SK-N-SH treated with all-trans-retinoic acid at 6 μM for 48 hours (cell line): ENCODE data around the gene BMERB1.

ENCODE experiments used
- ATAC-seq: fragments of 200-7000 bp; cut with Tn5 transposase; 3 replicates; pipeline ENCODE4 v1.9.1; 2020; ENCODE audit warnings: mild to moderate bottlenecking, moderate library complexity
- ARNTL ChIP-seq: fragments of 450-650 bp; formaldehyde crosslinking; IDR thresholded peaks from 2 replicates; pipeline ENCODE4 v1.5.0; 2020; ENCODE audit warnings: low read depth, mild to moderate bottlenecking, moderate library complexity, borderline replicate concordance
- BACH2 ChIP-seq: fragments of 250-450 bp; sonication (Bioruptor Pico); IDR thresholded peaks from 2 replicates; pipeline ENCODE4 v1.9.0; 2021; ENCODE audit warnings: mild to moderate bottlenecking, borderline replicate concordance
- CSDC2 ChIP-seq: fragments of 250-450 bp; sonication (Bioruptor Pico); IDR thresholded peaks from 2 replicates; pipeline ENCODE4 v1.5.0; 2020; ENCODE audit warnings: mild to moderate bottlenecking, moderate library complexity
- ESRRG ChIP-seq: fragments of 250-450 bp; sonication (Bioruptor Pico); IDR thresholded peaks from 2 replicates; pipeline ENCODE4 v1.6.1; 2021; ENCODE audit warnings: mild to moderate bottlenecking
- ISL1 ChIP-seq: fragments of 250-450 bp; sonication (Bioruptor Pico); IDR thresholded peaks from 2 replicates; pipeline ENCODE4 v2.1.2; 2022; ENCODE audit warnings: mild to moderate bottlenecking, moderate library complexity
- OSR1 ChIP-seq: fragments of 250-450 bp; sonication (Bioruptor Pico); IDR thresholded peaks from 2 replicates; pipeline ENCODE4 v1.8.0; 2022; ENCODE audit warnings: moderate library complexity, mild to moderate bottlenecking, inconsistent platforms
- PPARA ChIP-seq: fragments of 250-450 bp; sonication (Bioruptor Pico); IDR thresholded peaks from 2 replicates; pipeline ENCODE4 v1.5.0; 2020; ENCODE audit warnings: mild to moderate bottlenecking, borderline replicate concordance
- RARB ChIP-seq: fragments of 250-450 bp; sonication (Bioruptor Pico); IDR thresholded peaks from 2 replicates; pipeline ENCODE4 v1.8.0; 2021; ENCODE audit warnings: mild to moderate bottlenecking, moderate library complexity
- TCF4 ChIP-seq: fragments of 250-450 bp; sonication (Bioruptor Pico); IDR thresholded peaks from 2 replicates; pipeline ENCODE4 v1.8.0; 2021; ENCODE audit warnings: mild to moderate bottlenecking, moderate library complexity, borderline replicate concordance
- TOX ChIP-seq: fragments of 250-450 bp; sonication (Bioruptor Pico); IDR thresholded peaks from 2 replicates; pipeline ENCODE4 v1.8.0; 2021; ENCODE audit warnings: mild to moderate bottlenecking, moderate library complexity, borderline replicate concordance
- ZC3H10 ChIP-seq: fragments of 250-450 bp; sonication (Bioruptor Pico); IDR thresholded peaks from 2 replicates; pipeline ENCODE4 v1.5.1; 2021; ENCODE audit warnings: mild to moderate bottlenecking, moderate library complexity
- ZFP30 ChIP-seq: fragments of 450-650 bp; formaldehyde crosslinking; IDR thresholded peaks from 2 replicates; pipeline ENCODE4 v1.5.0; 2022; ENCODE audit warnings: mild to moderate bottlenecking, moderate library complexity
- TF ChIP-seq, protein P1 (sequence below): fragments of 250-450 bp; sonication (Bioruptor Pico); IDR thresholded peaks from 2 replicates; pipeline ENCODE4 v1.8.0; 2021; ENCODE audit warnings: low read depth, mild to moderate bottlenecking, moderate library complexity, borderline replicate concordance
- TF ChIP-seq, protein P2 (sequence below): fragments of 250-450 bp; sonication (Bioruptor Pico); IDR thresholded peaks from 2 replicates; pipeline ENCODE4 v1.5.1; 2021; ENCODE audit warnings: mild to moderate bottlenecking, moderate library complexity
- TF ChIP-seq, protein P3 (sequence below): fragments of 250-450 bp; sonication (Bioruptor Pico); IDR thresholded peaks from 2 replicates; pipeline ENCODE4 v1.5.0; 2020; ENCODE audit warnings: mild to moderate bottlenecking, moderate library complexity

The BMERB1 gene

DNA sequence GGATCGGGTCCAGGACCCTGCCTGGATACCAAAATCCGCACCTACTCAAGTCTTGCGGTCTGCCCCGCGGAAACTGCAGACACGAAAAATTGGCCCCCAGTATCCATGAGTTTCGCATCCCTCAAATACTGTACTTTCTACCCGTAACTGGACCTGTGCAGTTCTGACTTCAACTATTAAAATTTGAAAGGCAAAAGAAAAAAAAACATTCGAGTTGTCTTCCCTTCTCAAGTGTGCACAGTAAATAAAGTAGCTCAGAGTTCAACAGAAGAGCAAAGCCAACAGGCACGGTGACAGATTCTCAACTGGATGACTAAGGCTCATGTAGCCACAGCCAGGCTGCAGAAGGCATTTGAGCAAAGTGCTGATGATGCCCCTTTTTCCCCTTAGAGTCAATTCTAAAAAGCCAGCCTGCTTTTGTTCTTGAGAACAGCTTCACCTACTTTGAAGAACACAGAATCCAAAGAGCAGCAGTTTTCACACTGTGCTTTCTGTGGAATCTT is 176.0 kb downstream of the BMERB1 start:
- no peak for ATAC-seq
- no peak for TF ChIP-seq ZC3H10 (CRISPR knock-in tag)
- no peak for TF ChIP-seq TOX (CRISPR knock-in tag)

DNA sequence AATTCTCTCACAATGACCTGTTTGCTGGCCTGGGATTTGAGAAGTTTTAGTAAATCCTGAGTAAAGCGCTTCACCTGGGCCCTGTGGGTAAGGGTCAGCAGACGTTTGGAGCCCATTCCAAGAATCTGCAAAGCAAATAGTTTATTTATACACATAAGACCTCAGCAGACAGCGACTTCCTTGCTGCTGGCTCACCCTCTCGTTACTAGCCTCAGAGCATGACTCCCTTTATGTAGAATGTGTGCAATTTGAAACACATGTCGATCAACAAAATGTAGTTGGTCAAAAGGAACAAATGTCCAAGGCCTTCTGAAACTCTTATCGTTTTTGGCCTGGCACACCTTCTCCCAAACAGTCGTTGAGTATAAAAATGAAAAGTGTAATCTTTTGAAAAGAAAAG is 177.2 kb downstream of the BMERB1 start:
- TF ChIP-seq CSDC2 (CRISPR knock-in tag), result no peak
- TF ChIP-seq, protein P1, sequence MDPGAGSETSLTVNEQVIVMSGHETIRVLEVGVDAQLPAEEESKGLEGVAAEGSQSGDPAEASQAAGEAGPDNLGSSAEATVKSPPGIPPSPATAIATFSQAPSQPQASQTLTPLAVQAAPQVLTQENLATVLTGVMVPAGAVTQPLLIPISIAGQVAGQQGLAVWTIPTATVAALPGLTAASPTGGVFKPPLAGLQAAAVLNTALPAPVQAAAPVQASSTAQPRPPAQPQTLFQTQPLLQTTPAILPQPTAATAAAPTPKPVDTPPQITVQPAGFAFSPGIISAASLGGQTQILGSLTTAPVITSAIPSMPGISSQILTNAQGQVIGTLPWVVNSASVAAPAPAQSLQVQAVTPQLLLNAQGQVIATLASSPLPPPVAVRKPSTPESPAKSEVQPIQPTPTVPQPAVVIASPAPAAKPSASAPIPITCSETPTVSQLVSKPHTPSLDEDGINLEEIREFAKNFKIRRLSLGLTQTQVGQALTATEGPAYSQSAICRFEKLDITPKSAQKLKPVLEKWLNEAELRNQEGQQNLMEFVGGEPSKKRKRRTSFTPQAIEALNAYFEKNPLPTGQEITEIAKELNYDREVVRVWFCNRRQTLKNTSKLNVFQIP (CRISPR knock-in tag), result no peak
- TF ChIP-seq ARNTL (CRISPR knock-in tag), result no peak
- no peak for ATAC-seq

DNA sequence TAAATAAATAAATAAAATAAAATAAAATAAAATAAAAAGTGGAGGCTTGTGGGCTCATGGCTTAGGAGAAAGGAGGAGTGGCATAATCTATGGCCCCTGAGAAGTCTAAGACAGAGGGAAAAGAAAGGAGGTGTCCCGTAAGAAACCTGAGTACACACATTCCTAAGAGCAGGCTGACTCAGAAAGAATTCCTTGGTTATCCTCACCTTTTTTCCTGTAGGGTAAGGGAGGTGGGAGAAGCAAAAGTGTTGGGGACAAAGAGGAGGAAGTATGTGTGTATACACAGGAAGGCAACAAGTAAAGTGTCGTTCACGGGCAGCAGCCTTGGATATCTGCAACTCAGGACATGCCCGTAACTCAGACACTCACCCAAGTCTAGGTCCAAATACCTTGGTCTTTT is 179.3 kb downstream of the BMERB1 start:
- no peak for ATAC-seq
- no peak for TF ChIP-seq OSR1
- TF ChIP-seq, protein P2, sequence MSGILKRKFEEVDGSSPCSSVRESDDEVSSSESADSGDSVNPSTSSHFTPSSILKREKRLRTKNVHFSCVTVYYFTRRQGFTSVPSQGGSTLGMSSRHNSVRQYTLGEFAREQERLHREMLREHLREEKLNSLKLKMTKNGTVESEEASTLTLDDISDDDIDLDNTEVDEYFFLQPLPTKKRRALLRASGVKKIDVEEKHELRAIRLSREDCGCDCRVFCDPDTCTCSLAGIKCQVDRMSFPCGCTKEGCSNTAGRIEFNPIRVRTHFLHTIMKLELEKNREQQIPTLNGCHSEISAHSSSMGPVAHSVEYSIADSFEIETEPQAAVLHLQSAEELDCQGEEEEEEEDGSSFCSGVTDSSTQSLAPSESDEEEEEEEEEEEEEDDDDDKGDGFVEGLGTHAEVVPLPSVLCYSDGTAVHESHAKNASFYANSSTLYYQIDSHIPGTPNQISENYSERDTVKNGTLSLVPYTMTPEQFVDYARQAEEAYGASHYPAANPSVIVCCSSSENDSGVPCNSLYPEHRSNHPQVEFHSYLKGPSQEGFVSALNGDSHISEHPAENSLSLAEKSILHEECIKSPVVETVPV (CRISPR knock-in tag), result no peak
- no peak for TF ChIP-seq ESRRG (CRISPR knock-in tag)
- TF ChIP-seq ARNTL (CRISPR knock-in tag), result no peak
- no peak for TF ChIP-seq BACH2 (CRISPR knock-in tag)
- TF ChIP-seq, protein P3, sequence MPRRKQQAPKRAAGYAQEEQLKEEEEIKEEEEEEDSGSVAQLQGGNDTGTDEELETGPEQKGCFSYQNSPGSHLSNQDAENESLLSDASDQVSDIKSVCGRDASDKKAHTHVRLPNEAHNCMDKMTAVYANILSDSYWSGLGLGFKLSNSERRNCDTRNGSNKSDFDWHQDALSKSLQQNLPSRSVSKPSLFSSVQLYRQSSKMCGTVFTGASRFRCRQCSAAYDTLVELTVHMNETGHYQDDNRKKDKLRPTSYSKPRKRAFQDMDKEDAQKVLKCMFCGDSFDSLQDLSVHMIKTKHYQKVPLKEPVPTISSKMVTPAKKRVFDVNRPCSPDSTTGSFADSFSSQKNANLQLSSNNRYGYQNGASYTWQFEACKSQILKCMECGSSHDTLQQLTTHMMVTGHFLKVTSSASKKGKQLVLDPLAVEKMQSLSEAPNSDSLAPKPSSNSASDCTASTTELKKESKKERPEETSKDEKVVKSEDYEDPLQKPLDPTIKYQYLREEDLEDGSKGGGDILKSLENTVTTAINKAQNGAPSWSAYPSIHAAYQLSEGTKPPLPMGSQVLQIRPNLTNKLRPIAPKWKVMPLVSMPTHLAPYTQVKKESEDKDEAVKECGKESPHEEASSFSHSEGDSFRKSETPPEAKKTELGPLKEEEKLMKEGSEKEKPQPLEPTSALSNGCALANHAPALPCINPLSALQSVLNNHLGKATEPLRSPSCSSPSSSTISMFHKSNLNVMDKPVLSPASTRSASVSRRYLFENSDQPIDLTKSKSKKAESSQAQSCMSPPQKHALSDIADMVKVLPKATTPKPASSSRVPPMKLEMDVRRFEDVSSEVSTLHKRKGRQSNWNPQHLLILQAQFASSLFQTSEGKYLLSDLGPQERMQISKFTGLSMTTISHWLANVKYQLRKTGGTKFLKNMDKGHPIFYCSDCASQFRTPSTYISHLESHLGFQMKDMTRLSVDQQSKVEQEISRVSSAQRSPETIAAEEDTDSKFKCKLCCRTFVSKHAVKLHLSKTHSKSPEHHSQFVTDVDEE (CRISPR knock-in tag), result no peak

DNA sequence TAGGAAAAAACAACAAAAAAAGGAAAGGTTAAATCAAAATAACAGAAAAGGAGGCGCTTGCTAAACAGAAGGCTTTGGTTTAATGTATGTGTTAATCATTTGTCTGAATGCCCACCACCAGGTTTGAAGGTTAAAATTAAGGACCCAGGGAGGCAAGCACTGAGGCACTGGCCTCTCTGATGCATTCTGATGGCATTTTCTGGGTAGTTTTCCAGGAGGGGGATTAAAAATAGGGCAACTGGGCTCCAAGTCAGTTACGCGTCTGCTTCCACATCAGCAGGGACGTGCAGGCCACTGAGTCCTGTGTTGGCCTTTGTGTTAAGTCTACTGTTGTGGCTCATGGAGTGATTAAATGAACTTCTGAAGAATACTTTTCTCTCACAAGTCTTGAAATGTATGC is 181.6 kb downstream of the BMERB1 start:
- TF ChIP-seq PPARA (CRISPR knock-in tag), result no peak
- TF ChIP-seq TCF4 (CRISPR knock-in tag), result no peak
- TF ChIP-seq CSDC2 (CRISPR knock-in tag), result no peak
- TF ChIP-seq ISL1 (CRISPR knock-in tag), result no peak
- TF ChIP-seq ESRRG (CRISPR knock-in tag), result no peak
- no peak for TF ChIP-seq RARB
- TF ChIP-seq ZFP30, result no peak
- no peak for TF ChIP-seq ZC3H10 (CRISPR knock-in tag)
- no peak for ATAC-seq

DNA sequence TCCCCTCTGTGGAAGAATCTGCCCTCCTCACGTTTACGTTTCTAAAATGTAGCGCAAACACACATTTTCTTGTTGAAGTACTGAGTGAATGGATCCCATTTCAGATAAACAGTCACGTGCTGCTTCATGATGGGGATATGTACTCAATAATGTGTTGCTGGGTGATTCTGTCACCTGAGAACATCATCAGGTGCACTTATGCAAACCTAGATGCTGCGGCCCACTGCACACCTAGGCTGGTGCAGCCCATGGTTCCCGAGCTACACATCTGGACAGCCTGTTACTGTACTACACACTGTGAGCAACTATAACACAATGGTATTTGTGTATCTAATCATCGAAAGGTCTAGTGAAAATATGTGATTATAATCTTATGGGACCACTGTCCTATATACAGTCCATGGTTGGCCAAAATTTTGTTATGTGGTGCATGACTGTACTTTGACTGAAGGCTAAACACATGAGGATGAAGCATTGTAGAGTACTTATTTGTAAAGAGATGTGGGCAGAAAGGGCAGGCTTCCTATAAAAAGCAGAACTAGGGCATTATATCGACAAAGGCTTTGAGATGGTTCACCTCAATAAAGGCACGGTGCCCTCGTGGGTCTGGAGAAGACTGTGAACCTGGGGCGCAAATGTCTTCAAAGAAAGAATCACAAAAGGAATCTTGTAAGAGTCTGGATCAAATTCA is 182.2 kb downstream of the BMERB1 start:
- TF ChIP-seq, protein P3 (CRISPR knock-in tag), result no peak
- ATAC-seq, result no peak
